HepG2 (cell line): ENCODE data around the gene SEC14L1. TPM values are rescaled to one million over a fixed set of nuclear protein-coding genes. Genes with fewer than 3 reads are reported as not detected.

Experiments used
- ATAD3A ChIP-seq: sonication (generic); formaldehyde crosslinking; IDR thresholded peaks from 2 replicates; pipeline ENCODE4 v1.4.0; 2020; ENCODE audit warnings: missing genetic modification reagents
- GABPB1 ChIP-seq: IDR thresholded peaks from 2 replicates; pipeline ENCODE4 v1.6.1; 2016; ENCODE audit warnings: mild to moderate bottlenecking, missing genetic modification reagents, moderate library complexity, missing compliant biosample characterization
- NFKB2 ChIP-seq: sonication (generic); formaldehyde crosslinking; IDR thresholded peaks from 2 replicates; pipeline ENCODE4 v1.4.0; 2020; ENCODE audit warnings: missing genetic modification reagents, borderline replicate concordance
- NFRKB ChIP-seq: fragments of 450-650 bp; IDR thresholded peaks from 2 replicates; pipeline ENCODE4 v1.6.1; 2017
- PHF20 ChIP-seq: sonication (generic); formaldehyde crosslinking; IDR thresholded peaks from 2 replicates; pipeline ENCODE4 v1.5.0; 2020; ENCODE audit warnings: mild to moderate bottlenecking, missing genetic modification reagents
- RXRB ChIP-seq: IDR thresholded peaks from 2 replicates; pipeline ENCODE4 v1.6.1; 2016; ENCODE audit warnings: borderline replicate concordance, missing genetic modification reagents, missing compliant biosample characterization
- SP5 ChIP-seq: IDR thresholded peaks from 2 replicates; pipeline ENCODE4 v1.6.1; 2016; ENCODE audit warnings: low read depth, borderline replicate concordance
- SRY ChIP-seq: sonication (generic); formaldehyde crosslinking; IDR thresholded peaks from 2 replicates; pipeline ENCODE4 v1.8.0; 2022; ENCODE audit warnings: mild to moderate bottlenecking, missing genetic modification reagents
- TBX3 ChIP-seq: fragments of 450-650 bp; IDR thresholded peaks from 2 replicates; pipeline ENCODE4 v1.6.1; 2017; ENCODE audit warnings: antibody characterized with exemption, mild to moderate bottlenecking, inconsistent platforms, borderline replicate concordance
- ZMYM3 ChIP-seq: sonication (generic); formaldehyde crosslinking; IDR thresholded peaks from 2 replicates; pipeline ENCODE4 v1.5.1; 2020; ENCODE audit warnings: mild to moderate bottlenecking, missing genetic modification reagents
- ZNF563 ChIP-seq: sonication (generic); formaldehyde crosslinking; IDR thresholded peaks from 2 replicates; pipeline ENCODE4 v1.8.0; 2022; ENCODE audit warnings: mild to moderate bottlenecking, moderate library complexity, missing genetic modification reagents
- polyA plus RNA-seq, 8 experiments: library from polyadenylated mRNA; depleted of rRNA in 3 of 8; stranded (reverse) in 7 of 8; unstranded in 1 of 8; fragments of >200 nt; fragmentation: Illumina TruSeq in 4 of 8; extraction: Trizol in 4 of 8; gene quantifications; 2 replicates each; pipeline versions ENCODE4 v1.2.1 to v1.2.3, GENCODE V29; 2011 to 2016; ENCODE audit warnings: low read depth in 4 of 8, missing spikeins in 1 of 8, mixed read lengths in 1 of 8; ENCODE audit not compliant: insufficient read depth in 1 of 8
- total RNA-seq, 5 experiments: library from RNA; depleted of rRNA; stranded (reverse); fragments of >200 nt; fragmentation: Illumina TruSeq; extraction: Trizol; gene quantifications; 2 replicates each; pipeline ENCODE4 v1.2.3, GENCODE V29; 2016; ENCODE audit warnings: low read depth in 1 of 5
- TF ChIP-seq, protein P1 (sequence below): sonication (generic); formaldehyde crosslinking; IDR thresholded peaks from 2 replicates; pipeline ENCODE4 v1.5.0; 2020; ENCODE audit warnings: mild to moderate bottlenecking, missing genetic modification reagents
- TF ChIP-seq, protein P2 (sequence below): sonication (generic); formaldehyde crosslinking; IDR thresholded peaks from 2 replicates; pipeline ENCODE4 v1.4.0; 2020; ENCODE audit warnings: low read depth, mild to moderate bottlenecking, missing genetic modification reagents
- TF ChIP-seq, protein P3 (sequence below): sonication (generic); formaldehyde crosslinking; IDR thresholded peaks from 2 replicates; pipeline ENCODE4 v1.8.0; 2022; ENCODE audit warnings: missing genetic modification reagents, mild to moderate bottlenecking, borderline replicate concordance
- TF ChIP-seq, protein P4 (sequence below): sonication (generic); formaldehyde crosslinking; IDR thresholded peaks from 2 replicates; pipeline ENCODE4 v1.4.0; 2020; ENCODE audit warnings: mild to moderate bottlenecking, missing genetic modification reagents
- TF ChIP-seq, protein P5 (sequence below): sonication (generic); formaldehyde crosslinking; IDR thresholded peaks from 2 replicates; pipeline ENCODE4 v1.4.0; 2020; ENCODE audit warnings: missing genetic modification reagents, borderline replicate concordance

The SEC14L1 gene
- total and polyA plus RNA-seq, 2 of the 13 experiments (the other 11 are each of a cell fraction or from before 2014, with no cell fraction given) = 26.3 to 43.9 TPM

DNA sequence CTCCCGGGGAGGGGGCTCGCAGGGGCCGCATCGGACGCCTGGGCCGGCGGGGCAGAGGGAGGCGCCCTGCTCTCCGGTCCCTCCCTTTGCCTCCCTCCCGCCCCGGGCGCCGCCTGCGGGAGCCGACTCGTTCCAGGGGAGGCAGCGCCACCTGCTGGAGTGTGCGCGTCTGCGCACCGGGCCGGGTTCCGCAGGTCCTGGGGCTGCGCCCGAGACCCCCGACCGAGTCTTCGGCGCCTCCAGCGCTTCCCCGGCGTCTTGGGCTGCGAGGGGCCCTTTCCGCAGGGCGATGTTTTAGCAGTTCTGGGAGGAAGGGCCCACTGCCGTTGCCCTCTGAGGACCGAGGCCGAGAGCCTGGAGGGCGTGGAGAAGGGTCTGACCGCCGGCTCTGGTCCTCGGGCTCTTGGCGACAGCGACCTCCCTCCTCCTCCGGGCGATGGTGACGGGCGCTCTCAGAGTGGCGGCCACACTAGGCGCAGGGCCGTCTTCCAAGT is 106.3 kb downstream of the SEC14L1 start (continued):
- TF ChIP-seq ZNF563 (CRISPR knock-in tag) = peak; percentile 67; the same call in 1 of the 2 replicates
- peak; percentile 73; the same call in 1 of the 2 replicates for TF ChIP-seq GABPB1 (CRISPR knock-in tag)
- TF ChIP-seq, protein P1, sequence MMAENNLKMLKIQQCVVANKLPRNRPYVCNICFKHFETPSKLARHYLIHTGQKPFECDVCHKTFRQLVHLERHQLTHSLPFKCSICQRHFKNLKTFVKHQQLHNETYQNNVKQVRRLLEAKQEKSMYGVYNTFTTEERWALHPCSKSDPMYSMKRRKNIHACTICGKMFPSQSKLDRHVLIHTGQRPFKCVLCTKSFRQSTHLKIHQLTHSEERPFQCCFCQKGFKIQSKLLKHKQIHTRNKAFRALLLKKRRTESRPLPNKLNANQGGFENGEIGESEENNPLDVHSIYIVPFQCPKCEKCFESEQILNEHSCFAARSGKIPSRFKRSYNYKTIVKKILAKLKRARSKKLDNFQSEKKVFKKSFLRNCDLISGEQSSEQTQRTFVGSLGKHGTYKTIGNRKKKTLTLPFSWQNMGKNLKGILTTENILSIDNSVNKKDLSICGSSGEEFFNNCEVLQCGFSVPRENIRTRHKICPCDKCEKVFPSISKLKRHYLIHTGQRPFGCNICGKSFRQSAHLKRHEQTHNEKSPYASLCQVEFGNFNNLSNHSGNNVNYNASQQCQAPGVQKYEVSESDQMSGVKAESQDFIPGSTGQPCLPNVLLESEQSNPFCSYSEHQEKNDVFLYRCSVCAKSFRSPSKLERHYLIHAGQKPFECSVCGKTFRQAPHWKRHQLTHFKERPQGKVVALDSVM (CRISPR knock-in tag) = peak; percentile 47; the same call in 1 of the 2 replicates
- TF ChIP-seq SP5 (CRISPR knock-in tag) = no peak
- TF ChIP-seq, protein P2, sequence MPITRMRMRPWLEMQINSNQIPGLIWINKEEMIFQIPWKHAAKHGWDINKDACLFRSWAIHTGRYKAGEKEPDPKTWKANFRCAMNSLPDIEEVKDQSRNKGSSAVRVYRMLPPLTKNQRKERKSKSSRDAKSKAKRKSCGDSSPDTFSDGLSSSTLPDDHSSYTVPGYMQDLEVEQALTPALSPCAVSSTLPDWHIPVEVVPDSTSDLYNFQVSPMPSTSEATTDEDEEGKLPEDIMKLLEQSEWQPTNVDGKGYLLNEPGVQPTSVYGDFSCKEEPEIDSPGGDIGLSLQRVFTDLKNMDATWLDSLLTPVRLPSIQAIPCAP (CRISPR knock-in tag) = no peak
- no peak for TF ChIP-seq SRY
- no peak for TF ChIP-seq PHF20 (CRISPR knock-in tag)
- TF ChIP-seq, protein P3, sequence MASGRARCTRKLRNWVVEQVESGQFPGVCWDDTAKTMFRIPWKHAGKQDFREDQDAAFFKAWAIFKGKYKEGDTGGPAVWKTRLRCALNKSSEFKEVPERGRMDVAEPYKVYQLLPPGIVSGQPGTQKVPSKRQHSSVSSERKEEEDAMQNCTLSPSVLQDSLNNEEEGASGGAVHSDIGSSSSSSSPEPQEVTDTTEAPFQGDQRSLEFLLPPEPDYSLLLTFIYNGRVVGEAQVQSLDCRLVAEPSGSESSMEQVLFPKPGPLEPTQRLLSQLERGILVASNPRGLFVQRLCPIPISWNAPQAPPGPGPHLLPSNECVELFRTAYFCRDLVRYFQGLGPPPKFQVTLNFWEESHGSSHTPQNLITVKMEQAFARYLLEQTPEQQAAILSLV (CRISPR knock-in tag) = no peak
- TF ChIP-seq, protein P4, sequence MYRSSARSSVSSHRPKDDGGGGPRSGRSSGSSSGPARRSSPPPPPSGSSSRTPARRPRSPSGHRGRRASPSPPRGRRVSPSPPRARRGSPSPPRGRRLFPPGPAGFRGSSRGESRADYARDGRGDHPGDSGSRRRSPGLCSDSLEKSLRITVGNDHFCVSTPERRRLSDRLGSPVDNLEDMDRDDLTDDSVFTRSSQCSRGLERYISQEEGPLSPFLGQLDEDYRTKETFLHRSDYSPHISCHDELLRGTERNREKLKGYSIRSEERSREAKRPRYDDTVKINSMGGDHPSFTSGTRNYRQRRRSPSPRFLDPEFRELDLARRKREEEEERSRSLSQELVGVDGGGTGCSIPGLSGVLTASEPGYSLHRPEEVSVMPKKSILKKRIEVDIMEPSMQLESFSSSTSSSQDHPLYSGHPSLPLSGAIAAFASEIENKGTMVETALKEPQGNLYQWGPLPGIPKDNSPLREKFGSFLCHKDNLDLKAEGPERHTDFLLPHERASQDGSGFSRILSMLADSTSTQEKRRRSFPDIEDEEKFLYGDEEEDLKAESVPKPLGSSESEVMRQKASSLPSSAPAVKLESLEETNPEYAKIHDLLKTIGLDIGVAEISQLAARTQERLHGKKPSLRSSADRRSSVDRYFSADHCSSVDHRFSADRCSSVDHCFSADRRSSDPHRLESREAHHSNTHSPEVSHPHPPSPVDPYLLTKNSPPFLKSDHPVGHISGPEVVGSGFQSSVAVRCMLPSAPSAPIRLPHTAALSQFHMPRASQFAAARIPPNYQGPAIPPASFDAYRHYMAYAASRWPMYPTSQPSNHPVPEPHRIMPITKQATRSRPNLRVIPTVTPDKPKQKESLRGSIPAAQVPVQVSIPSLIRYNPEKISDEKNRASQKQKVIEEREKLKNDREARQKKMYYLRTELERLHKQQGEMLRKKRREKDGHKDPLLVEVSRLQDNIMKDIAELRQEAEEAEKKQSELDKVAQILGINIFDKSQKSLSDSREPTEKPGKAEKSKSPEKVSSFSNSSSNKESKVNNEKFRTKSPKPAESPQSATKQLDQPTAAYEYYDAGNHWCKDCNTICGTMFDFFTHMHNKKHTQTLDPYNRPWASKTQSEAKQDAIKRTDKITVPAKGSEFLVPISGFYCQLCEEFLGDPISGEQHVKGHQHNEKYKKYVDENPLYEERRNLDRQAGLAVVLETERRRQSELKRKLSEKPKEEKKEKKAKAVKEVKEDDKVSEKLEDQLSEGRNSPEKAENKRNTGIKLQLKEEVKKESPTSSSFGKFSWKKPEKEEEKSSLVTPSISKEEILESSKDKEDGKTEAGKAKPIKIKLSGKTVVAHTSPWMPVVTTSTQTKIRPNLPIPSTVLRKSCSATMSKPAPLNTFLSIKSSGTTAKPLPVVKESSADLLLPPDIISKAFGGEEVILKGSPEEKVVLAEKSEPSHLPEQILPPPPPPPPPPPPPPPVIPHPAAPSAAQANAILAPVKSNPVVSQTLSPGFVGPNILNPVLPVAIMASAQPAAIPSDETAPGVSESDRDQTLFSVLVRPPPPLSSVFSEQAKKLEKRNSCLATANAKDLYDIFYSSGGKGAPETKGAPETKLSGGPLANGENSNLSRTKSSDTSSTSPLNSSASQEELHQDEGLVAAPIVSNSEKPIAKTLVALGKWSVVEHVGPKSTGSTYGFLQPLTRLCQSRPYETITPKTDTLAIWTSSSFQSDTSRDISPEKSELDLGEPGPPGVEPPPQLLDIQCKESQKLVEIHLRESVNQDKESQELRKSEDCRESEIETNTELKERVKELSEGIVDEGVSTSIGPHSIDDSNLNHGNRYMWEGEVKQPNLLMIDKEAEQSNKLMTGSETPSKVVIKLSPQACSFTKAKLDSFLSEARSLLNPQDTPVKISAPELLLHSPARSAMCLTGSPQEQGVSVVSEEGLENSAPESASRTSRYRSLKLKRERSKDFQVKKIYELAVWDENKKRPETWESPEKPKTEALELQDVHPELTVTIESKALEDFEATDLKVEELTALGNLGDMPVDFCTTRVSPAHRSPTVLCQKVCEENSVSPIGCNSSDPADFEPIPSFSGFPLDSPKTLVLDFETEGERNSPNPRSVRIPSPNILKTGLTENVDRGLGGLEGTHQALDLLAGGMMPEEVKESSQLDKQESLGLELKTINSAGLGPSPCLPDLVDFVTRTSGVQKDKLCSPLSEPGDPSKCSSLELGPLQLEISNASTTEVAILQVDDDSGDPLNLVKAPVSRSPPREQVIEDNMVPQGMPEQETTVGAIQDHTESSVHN (CRISPR knock-in tag) = no peak
- peak; percentile 75; the same call in 1 of the 2 replicates for TF ChIP-seq NFKB2 (CRISPR knock-in tag)
- no peak for TF ChIP-seq TBX3
- no peak for TF ChIP-seq ZMYM3 (CRISPR knock-in tag)
- TF ChIP-seq ATAD3A = no peak
- TF ChIP-seq, protein P5, sequence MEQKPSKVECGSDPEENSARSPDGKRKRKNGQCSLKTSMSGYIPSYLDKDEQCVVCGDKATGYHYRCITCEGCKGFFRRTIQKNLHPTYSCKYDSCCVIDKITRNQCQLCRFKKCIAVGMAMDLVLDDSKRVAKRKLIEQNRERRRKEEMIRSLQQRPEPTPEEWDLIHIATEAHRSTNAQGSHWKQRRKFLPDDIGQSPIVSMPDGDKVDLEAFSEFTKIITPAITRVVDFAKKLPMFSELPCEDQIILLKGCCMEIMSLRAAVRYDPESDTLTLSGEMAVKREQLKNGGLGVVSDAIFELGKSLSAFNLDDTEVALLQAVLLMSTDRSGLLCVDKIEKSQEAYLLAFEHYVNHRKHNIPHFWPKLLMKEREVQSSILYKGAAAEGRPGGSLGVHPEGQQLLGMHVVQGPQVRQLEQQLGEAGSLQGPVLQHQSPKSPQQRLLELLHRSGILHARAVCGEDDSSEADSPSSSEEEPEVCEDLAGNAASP (CRISPR knock-in tag) = peak; percentile 49
- peak; percentile 26; the same call in 1 of the 2 replicates for TF ChIP-seq RXRB
- TF ChIP-seq NFRKB = no peak
